ENCODE measurements around the gene KRTAP17-1. TPM values are rescaled to one million over a fixed set of nuclear protein-coding genes. Genes with fewer than 3 reads are reported as not detected.
"Not testable (repeated sequence)": the region's sequence is repeated elsewhere in the genome, so short reads cannot be mapped to it uniquely, and the experiment has no call there.

Gene KRTAP17-1
- total RNA-seq, 1 experiment from 2014 or later, result not detected

DNA sequence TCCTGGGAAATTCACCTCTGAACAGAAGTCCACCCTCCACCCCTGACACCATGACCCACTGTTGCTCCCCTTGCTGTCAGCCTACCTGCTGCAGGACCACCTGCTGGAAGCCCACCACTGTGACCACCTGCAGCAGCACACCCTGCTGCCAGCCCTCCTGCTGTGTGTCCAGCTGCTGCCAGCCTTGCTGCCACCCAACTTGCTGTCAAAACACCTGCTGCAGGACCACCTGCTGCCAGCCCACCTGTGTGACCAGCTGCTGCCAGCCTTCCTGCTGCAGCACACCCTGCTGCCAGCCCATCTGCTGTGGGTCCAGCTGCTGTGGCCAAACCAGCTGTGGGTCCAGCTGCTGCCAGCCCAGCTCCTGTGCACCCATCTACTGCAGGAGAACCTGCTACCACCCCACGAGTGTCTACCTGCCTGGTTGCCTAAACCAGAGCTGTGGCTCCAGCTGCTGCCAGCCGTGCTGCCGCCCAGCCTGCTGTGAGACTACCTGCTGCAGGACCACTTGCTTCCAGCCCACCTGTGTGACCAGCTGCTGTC, 39.8 kb downstream of the KRTAP17-1 start, which contains the start of gene KRTAP9-7:
KRTAP9-7 (plus strand) TSS at position 51 of the 543 bp plus-strand sequence; CDS start at position 51, 0 bp downstream.
- in situ Hi-C loops (cut with HindIII; ENCODE audit: low pct_unique_long_range_greater_than_20kb, low sequenced_read_pairs), result not testable (repeated sequence)

DNA sequence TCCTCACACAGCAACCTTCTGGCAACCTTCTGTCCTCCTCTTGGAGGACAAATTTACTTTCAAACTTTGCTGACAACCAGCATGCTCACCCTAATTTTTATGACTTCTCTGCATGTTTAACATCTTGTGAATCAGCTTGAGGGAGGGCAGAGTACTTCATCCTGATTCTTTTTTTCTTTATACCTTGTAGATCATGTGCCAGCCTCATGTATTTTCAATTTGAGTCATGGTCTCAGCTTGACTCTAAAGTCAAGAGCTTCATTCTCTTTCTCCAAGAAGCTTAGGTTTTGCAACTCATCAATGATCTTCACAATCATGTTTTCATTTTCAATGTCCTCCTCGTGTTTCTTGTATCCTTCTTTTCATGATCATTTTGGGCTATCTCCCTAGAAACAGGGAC, 43.7 kb downstream of the KRTAP17-1 start:
- DNase-seq (ENCODE audit: low read depth, low spot score), result no peak
- in situ Hi-C loops (cut with HindIII; ENCODE audit: low pct_unique_long_range_greater_than_20kb, low sequenced_read_pairs), result no loop called here

More for the DNA sequence above, 39.8 kb downstream of the KRTAP17-1 start, which contains the start of gene KRTAP9-7:
- not testable (repeated sequence) for DNase-seq (ENCODE audit: low read depth, low spot score)

DNA sequence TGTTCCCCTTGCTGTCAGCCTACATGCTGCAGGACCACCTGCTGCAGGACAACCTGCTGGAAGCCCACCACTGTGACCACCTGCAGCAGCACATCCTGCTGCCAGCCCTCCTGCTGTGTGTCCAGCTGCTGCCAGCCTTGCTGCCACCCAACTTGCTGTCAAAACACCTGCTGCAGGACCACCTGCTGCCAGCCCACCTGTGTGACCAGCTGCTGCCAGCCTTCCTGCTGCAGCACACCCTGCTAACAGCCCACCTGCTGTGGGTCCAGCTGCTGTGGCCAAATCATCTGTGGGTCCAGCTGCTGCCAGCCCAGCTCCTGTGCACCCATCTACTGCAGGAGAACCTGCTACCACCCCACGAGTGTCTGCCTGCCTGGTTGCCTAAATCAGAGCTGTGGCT, 44.2 kb downstream of the KRTAP17-1 start:
- DNase-seq (ENCODE audit: low read depth, low spot score); in situ Hi-C loops (cut with HindIII; ENCODE audit: low pct_unique_long_range_greater_than_20kb, low sequenced_read_pairs): not testable (repeated sequence)

DNA sequence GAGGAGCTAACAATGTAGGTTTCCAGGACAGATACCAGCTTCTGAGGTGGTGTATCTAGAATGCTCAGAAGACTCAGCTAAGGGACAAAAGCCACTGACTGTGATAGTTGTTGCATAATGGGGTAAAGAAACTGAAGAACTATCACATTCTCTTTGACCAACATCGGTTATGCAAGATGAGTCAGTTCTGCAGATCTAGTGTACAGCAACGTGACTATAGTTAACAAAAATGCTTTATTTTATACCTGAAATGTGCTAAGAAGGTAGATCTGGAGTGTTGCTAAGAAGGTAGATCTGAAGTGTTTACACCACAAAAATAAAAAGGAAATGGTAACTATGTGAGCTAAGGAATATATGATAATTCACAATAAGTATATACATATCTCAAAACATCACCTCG, 47.8 kb downstream of the KRTAP17-1 start:
- in situ Hi-C loops (cut with HindIII; ENCODE audit: low pct_unique_long_range_greater_than_20kb, low sequenced_read_pairs), result no loop called here
- DNase-seq (ENCODE audit: low read depth, low spot score), result no peak

DNA sequence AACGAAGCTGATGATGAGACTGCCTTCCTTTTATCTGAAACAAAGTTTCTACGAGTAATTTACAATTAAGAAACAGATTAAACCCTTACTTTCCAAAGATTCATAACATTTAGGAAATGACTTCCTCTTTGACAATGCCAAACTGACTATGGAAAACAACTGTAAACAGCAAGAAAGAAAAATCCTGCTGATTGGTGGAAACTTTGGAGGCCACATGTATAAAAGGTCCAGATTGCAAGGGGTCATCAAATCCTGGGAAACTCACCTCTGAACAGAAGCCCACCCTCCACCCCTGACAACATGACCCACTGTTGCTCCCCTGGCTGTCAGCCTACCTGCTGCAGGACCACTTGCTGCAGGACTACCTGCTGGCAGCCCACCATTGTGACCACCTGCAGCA, 50.4 kb downstream of the KRTAP17-1 start, which contains the start of gene KRTAP9-6:
KRTAP9-6 (plus strand) TSS at position 301 of the 400 bp plus-strand sequence; CDS start at position 301, 0 bp downstream.
- DNase-seq (ENCODE audit: low read depth, low spot score), result no peak
- in situ Hi-C loops (cut with HindIII; ENCODE audit: low pct_unique_long_range_greater_than_20kb, low sequenced_read_pairs), result no loop called here

Small RNA genes lying within 50 kb of the gene (small RNA-seq; reads per million reads assigned to genes)
- 0 reads per million in 2 experiments for gene KRTAP9-10P

Other genes starting within 250 kb of the KRTAP17-1 start
- gene KRTAP2-4, start 249.8 kb downstream of the KRTAP17-1 start, total RNA-seq (2014; rRNA removed; shearing (Covaris generic)), result not detected in 2 replicates
- gene KRTAP4-7, start 231.6 kb downstream of the KRTAP17-1 start, total RNA-seq (2014; rRNA removed; shearing (Covaris generic)), result not detected in 2 replicates
- not detected in 2 replicates for gene KRTAP4-8, start 217.6 kb downstream of the KRTAP17-1 start, total RNA-seq (2014; rRNA removed; shearing (Covaris generic))
- gene KRTAP4-16, start 213.5 kb downstream of the KRTAP17-1 start, total RNA-seq (2014; rRNA removed; shearing (Covaris generic)), result not detected in 2 replicates
- gene KRTAP4-9, start 210.3 kb downstream of the KRTAP17-1 start, total RNA-seq (2014; rRNA removed; shearing (Covaris generic)), result not detected in 2 replicates
- not detected in 2 replicates for gene KRTAP4-11, start 197.3 kb downstream of the KRTAP17-1 start, total RNA-seq (2014; rRNA removed; shearing (Covaris generic))
- not detected in 2 replicates for gene KRTAP4-12, start 191.5 kb downstream of the KRTAP17-1 start, total RNA-seq (2014; rRNA removed; shearing (Covaris generic))
- gene KRTAP4-6, start 175.2 kb downstream of the KRTAP17-1 start, total RNA-seq (2014; rRNA removed; shearing (Covaris generic)), result not detected in 2 replicates
- not detected in 2 replicates for gene KRTAP4-5, start 165.9 kb downstream of the KRTAP17-1 start, total RNA-seq (2014; rRNA removed; shearing (Covaris generic))
- gene KRTAP4-4, start 155.0 kb downstream of the KRTAP17-1 start, total RNA-seq (2014; rRNA removed; shearing (Covaris generic)), result not detected in 2 replicates
- not detected in 2 replicates for gene KRTAP4-3, start 147.5 kb downstream of the KRTAP17-1 start, total RNA-seq (2014; rRNA removed; shearing (Covaris generic))
- gene KRTAP4-2, start 137.5 kb downstream of the KRTAP17-1 start, total RNA-seq (2014; rRNA removed; shearing (Covaris generic)), result not detected in 2 replicates
- gene KRTAP4-1, start 130.8 kb downstream of the KRTAP17-1 start, total RNA-seq (2014; rRNA removed; shearing (Covaris generic)), result not detected in 2 replicates
- gene KRTAP9-1, start 125.8 kb downstream of the KRTAP17-1 start, total RNA-seq (2014; rRNA removed; shearing (Covaris generic)), result not detected in 2 replicates
- not detected in 2 replicates for gene KRTAP9-2, start 89.1 kb downstream of the KRTAP17-1 start, total RNA-seq (2014; rRNA removed; shearing (Covaris generic))
- not detected in 2 replicates for gene KRTAP9-3, start 83.3 kb downstream of the KRTAP17-1 start, total RNA-seq (2014; rRNA removed; shearing (Covaris generic))
- not detected in 2 replicates for gene KRTAP9-8, start 77.7 kb downstream of the KRTAP17-1 start, total RNA-seq (2014; rRNA removed; shearing (Covaris generic))
- not detected in 2 replicates for gene KRTAP9-4, start 66.0 kb downstream of the KRTAP17-1 start, total RNA-seq (2014; rRNA removed; shearing (Covaris generic))
- not detected in 2 replicates for gene KRTAP9-9, start 60.3 kb downstream of the KRTAP17-1 start, total RNA-seq (2014; rRNA removed; shearing (Covaris generic))
- gene KRTAP9-6, start 50.3 kb downstream of the KRTAP17-1 start, total RNA-seq (2014; rRNA removed; shearing (Covaris generic)), result not detected in 2 replicates
- gene KRTAP9-7, start 40.0 kb downstream of the KRTAP17-1 start, total RNA-seq (2014; rRNA removed; shearing (Covaris generic)), result not detected in 2 replicates
- not detected in 2 replicates for gene KRTAP29-1, start 12.9 kb downstream of the KRTAP17-1 start, total RNA-seq (2014; rRNA removed; shearing (Covaris generic))
- gene KRTAP16-1, start 6.4 kb downstream of the KRTAP17-1 start, total RNA-seq (2014; rRNA removed; shearing (Covaris generic)), result not detected in 2 replicates
- gene KRT33A, start 35.1 kb upstream of the KRTAP17-1 start, total RNA-seq (2014; rRNA removed; shearing (Covaris generic)), result not detected in 2 replicates
- not detected in 2 replicates for gene KRT33B, start 54.1 kb upstream of the KRTAP17-1 start, total RNA-seq (2014; rRNA removed; shearing (Covaris generic))
- gene KRT34, start 66.6 kb upstream of the KRTAP17-1 start, total RNA-seq (2014; rRNA removed; shearing (Covaris generic)), result not detected in 2 replicates
- not detected in 2 replicates for gene KRT31, start 81.9 kb upstream of the KRTAP17-1 start, total RNA-seq (2014; rRNA removed; shearing (Covaris generic))
- gene KRT37, start 108.9 kb upstream of the KRTAP17-1 start, total RNA-seq (2014; rRNA removed; shearing (Covaris generic)), result not detected in 2 replicates
- not detected in 2 replicates for gene KRT38, start 125.3 kb upstream of the KRTAP17-1 start, total RNA-seq (2014; rRNA removed; shearing (Covaris generic))
- not detected in 2 replicates for gene KRT32, start 151.7 kb upstream of the KRTAP17-1 start, total RNA-seq (2014; rRNA removed; shearing (Covaris generic))
- gene KRT35, start 165.4 kb upstream of the KRTAP17-1 start, total RNA-seq (2014; rRNA removed; shearing (Covaris generic)), result not detected in 2 replicates
- gene KRT36, start 174.2 kb upstream of the KRTAP17-1 start, total RNA-seq (2014; rRNA removed; shearing (Covaris generic)), result not detected in 2 replicates
- not detected in 2 replicates for gene KRT13, start 189.9 kb upstream of the KRTAP17-1 start, total RNA-seq (2014; rRNA removed; shearing (Covaris generic))
- gene KRT15, start 203.2 kb upstream of the KRTAP17-1 start, total RNA-seq (2014; rRNA removed; shearing (Covaris generic)), result 0.13 and 0.61 TPM in 2 replicates
- gene KRT19, start 212.6 kb upstream of the KRTAP17-1 start, total RNA-seq (2014; rRNA removed; shearing (Covaris generic)), result not detected in 2 replicates

Measured in SK-MEL-5 (cell line).